HepG2 (cell line): ENCODE measurements around the gene LYST. TPM values are rescaled to one million over a fixed set of nuclear protein-coding genes. Genes with fewer than 3 reads are reported as not detected.

Experiments used
- ARHGAP35 ChIP-seq: sonication (generic); formaldehyde crosslinking; IDR thresholded peaks from 2 replicates; pipeline ENCODE4 v1.9.0; 2022; ENCODE audit warnings: mild to moderate bottlenecking, inconsistent platforms, moderate library complexity, missing genetic modification reagents, borderline replicate concordance
- BCLAF1 ChIP-seq: fragments of 450-650 bp; IDR thresholded peaks from 2 replicates; pipeline ENCODE4 v1.6.1; 2017; ENCODE audit warnings: mild to moderate bottlenecking
- DDIT3 ChIP-seq: sonication (generic); formaldehyde crosslinking; IDR thresholded peaks from 2 replicates; pipeline ENCODE4 v1.4.0; 2020; ENCODE audit warnings: mild to moderate bottlenecking, missing genetic modification reagents
- FOXM1 ChIP-seq: sonication (generic); formaldehyde crosslinking; IDR thresholded peaks from 2 replicates; pipeline ENCODE4 v1.5.0; 2020; ENCODE audit warnings: missing genetic modification reagents
- JUNB ChIP-seq: sonication (generic); formaldehyde crosslinking; IDR thresholded peaks from 2 replicates; pipeline ENCODE4 v1.8.0; 2022; ENCODE audit warnings: missing genetic modification reagents, mild to moderate bottlenecking, borderline replicate concordance
- KDM3A ChIP-seq: IDR thresholded peaks from 2 replicates; pipeline ENCODE4 v1.6.1; 2018; ENCODE audit warnings: low read depth, missing compliant biosample characterization
- SALL1 ChIP-seq: sonication (generic); formaldehyde crosslinking; IDR thresholded peaks from 2 replicates; pipeline ENCODE4 v1.8.0; 2022; ENCODE audit warnings: mild to moderate bottlenecking, missing genetic modification reagents
- SMC3 ChIP-seq: IDR thresholded peaks from 2 replicates; pipeline ENCODE4 v1.6.1; 2011; ENCODE audit warnings: low read length, improper control_type of control experiment
- SRSF9 ChIP-seq: fragments of 200-400 bp; formaldehyde crosslinking; IDR thresholded peaks from 2 replicates; pipeline ENCODE4 v1.6.1; 2018; ENCODE audit warnings: borderline replicate concordance, mild to moderate bottlenecking, low read depth, low read length; ENCODE audit not compliant: insufficient read depth, poor library complexity, severe bottlenecking
- ZIK1 ChIP-seq: sonication (generic); formaldehyde crosslinking; IDR thresholded peaks from 2 replicates; pipeline ENCODE4 v1.5.0; 2020; ENCODE audit warnings: mild to moderate bottlenecking, low read depth, missing genetic modification reagents, borderline replicate concordance
- ZMYM3 ChIP-seq: sonication (generic); formaldehyde crosslinking; IDR thresholded peaks from 2 replicates; pipeline ENCODE4 v1.5.1; 2020; ENCODE audit warnings: mild to moderate bottlenecking, missing genetic modification reagents
- ZNF275 ChIP-seq: sonication (generic); formaldehyde crosslinking; IDR thresholded peaks from 2 replicates; pipeline ENCODE4 v1.8.0; 2022; ENCODE audit warnings: missing genetic modification reagents, mild to moderate bottlenecking, inconsistent platforms, borderline replicate concordance
- ZNF276 ChIP-seq: sonication (generic); formaldehyde crosslinking; IDR thresholded peaks from 2 replicates; pipeline ENCODE4 v1.4.0; 2020; ENCODE audit warnings: mild to moderate bottlenecking, low read depth, missing genetic modification reagents
- ZNF317 ChIP-seq: sonication (generic); formaldehyde crosslinking; IDR thresholded peaks from 2 replicates; pipeline ENCODE4 v1.5.0; 2020; ENCODE audit warnings: mild to moderate bottlenecking, missing genetic modification reagents
- ZNF33A ChIP-seq: sonication (generic); formaldehyde crosslinking; IDR thresholded peaks from 2 replicates; pipeline ENCODE4 v1.5.1; 2020; ENCODE audit warnings: missing genetic modification reagents, mild to moderate bottlenecking, moderate library complexity, borderline replicate concordance
- ZNF33B ChIP-seq: sonication (generic); formaldehyde crosslinking; IDR thresholded peaks from 2 replicates; pipeline ENCODE4 v1.5.1; 2020; ENCODE audit warnings: mild to moderate bottlenecking, missing genetic modification reagents
- ZNF557 ChIP-seq: sonication (generic); formaldehyde crosslinking; IDR thresholded peaks from 2 replicates; pipeline ENCODE4 v1.4.0; 2020; ENCODE audit warnings: missing genetic modification reagents
- ZNF564 ChIP-seq: sonication (generic); formaldehyde crosslinking; IDR thresholded peaks from 2 replicates; pipeline ENCODE4 v1.8.1; 2023; ENCODE audit warnings: mild to moderate bottlenecking, missing genetic modification reagents
- ZNF619 ChIP-seq: sonication (generic); formaldehyde crosslinking; IDR thresholded peaks from 2 replicates; pipeline ENCODE4 v1.4.0; 2020; ENCODE audit warnings: mild to moderate bottlenecking, missing genetic modification reagents
- ZNF782 ChIP-seq: sonication (generic); formaldehyde crosslinking; IDR thresholded peaks from 2 replicates; pipeline ENCODE4 v1.4.0; 2020; ENCODE audit warnings: missing genetic modification reagents, mild to moderate bottlenecking, borderline replicate concordance
- ZNF788 ChIP-seq: sonication (generic); formaldehyde crosslinking; IDR thresholded peaks from 2 replicates; pipeline ENCODE4 v1.5.0; 2020; ENCODE audit warnings: mild to moderate bottlenecking, missing genetic modification reagents, borderline replicate concordance
- polyA plus RNA-seq, 8 experiments: library from polyadenylated mRNA; depleted of rRNA in 3 of 8; stranded (reverse) in 7 of 8; unstranded in 1 of 8; fragments of >200 nt; fragmentation: Illumina TruSeq in 4 of 8; extraction: Trizol in 4 of 8; gene quantifications; 2 replicates each; pipeline versions ENCODE4 v1.2.1 to v1.2.3, GENCODE V29; 2011 to 2016; ENCODE audit warnings: low read depth in 4 of 8, missing spikeins in 1 of 8, mixed read lengths in 1 of 8; ENCODE audit not compliant: insufficient read depth in 1 of 8
- total RNA-seq, 5 experiments: library from RNA; depleted of rRNA; stranded (reverse); fragments of >200 nt; fragmentation: Illumina TruSeq; extraction: Trizol; gene quantifications; 2 replicates each; pipeline ENCODE4 v1.2.3, GENCODE V29; 2016; ENCODE audit warnings: low read depth in 1 of 5

LYST gene
- total and polyA plus RNA-seq, 2 of the 13 experiments (the other 11 are each of a cell fraction or from before 2014, with no cell fraction given), result 0.91 to 2.5 TPM

GRCh38 chr1:235823684-235824083, 43.0 kb downstream of the LYST start (continued):
- TF ChIP-seq ZNF33B, result no peak
- no peak for TF ChIP-seq SRSF9
- no peak for TF ChIP-seq FOXM1 (CRISPR knock-in tag)
- TF ChIP-seq DDIT3 (CRISPR knock-in tag), result no peak
- no peak for TF ChIP-seq SMC3
- no peak for TF ChIP-seq ARHGAP35 (CRISPR knock-in tag)
- TF ChIP-seq ZNF33A (CRISPR knock-in tag), result no peak
- TF ChIP-seq ZNF276 (CRISPR knock-in tag), result no peak
- no peak for TF ChIP-seq ZNF275 (CRISPR knock-in tag)
- no peak for TF ChIP-seq ZNF782
- no peak for TF ChIP-seq ZNF788 (CRISPR knock-in tag)
- no peak for TF ChIP-seq ZNF557 (CRISPR knock-in tag)
- peak; percentile 86 for TF ChIP-seq ZNF317 (CRISPR knock-in tag)
- no peak for TF ChIP-seq ZNF619 (CRISPR knock-in tag)
- no peak for TF ChIP-seq KDM3A (CRISPR knock-in tag)
- TF ChIP-seq BCLAF1, result no peak
- no peak for TF ChIP-seq ZIK1
- TF ChIP-seq SALL1 (CRISPR knock-in tag), result no peak; the same call in 1 of the 2 replicates
- TF ChIP-seq ZNF564 (CRISPR knock-in tag), result no peak
- no peak for TF ChIP-seq ZMYM3
- TF ChIP-seq JUNB (CRISPR knock-in tag), result no peak
